SK-N-SH (cell line): Measurements from ENCODE around the gene FDPS.

ENCODE experiments used
- CTCF ChIP-seq: fragments of 200-600 bp; sonication (generic); IDR thresholded peaks from 2 replicates; pipeline ENCODE4 v1.6.1; 2017; ENCODE audit warnings: antibody characterized with exemption, mild to moderate bottlenecking, moderate library complexity
- MXI1 ChIP-seq: IDR thresholded peaks from 2 replicates; pipeline ENCODE4 v1.6.1; 2012; ENCODE audit warnings: mild to moderate bottlenecking, low read depth, low read length, improper control_type of control experiment
- RAD21 ChIP-seq: IDR thresholded peaks from 2 replicates; pipeline ENCODE4 v1.6.1; 2012; ENCODE audit warnings: mild to moderate bottlenecking, low read length

GRCh38 chr1:155301342-155301841 is 7.3 kb upstream of the FDPS start, which contains the start of gene PKLR:
- no peak for TF ChIP-seq CTCF
- no peak for TF ChIP-seq RAD21
- no peak for TF ChIP-seq MXI1
